Measurements from ENCODE around the gene PTPN22. TPM values are rescaled to one million over a fixed set of nuclear protein-coding genes. Genes with fewer than 3 reads are reported as not detected.

The PTPN22 gene
- total RNA-seq, 6 donors from 2014 or later = 6.7 to 15.2 (median 9.9) TPM

DNA sequence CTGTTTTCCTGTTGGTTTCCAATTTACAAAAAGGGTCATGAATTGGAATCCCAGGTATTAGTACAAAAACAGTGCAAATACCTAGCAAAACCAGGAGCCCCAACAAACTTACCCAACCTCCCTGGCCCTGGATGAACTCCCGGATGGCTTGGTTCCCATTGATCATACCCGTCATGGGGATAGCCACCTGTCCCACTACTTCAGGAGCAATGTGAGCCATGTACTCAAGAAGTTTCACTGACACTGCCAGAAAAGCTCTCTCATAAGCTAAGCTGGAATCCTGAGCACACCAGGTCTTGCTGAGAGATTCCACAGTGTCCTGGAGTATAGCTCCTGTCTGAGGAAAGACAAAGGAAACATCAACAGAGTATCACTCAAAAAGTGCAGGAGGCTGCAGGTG lies 10.1 kb upstream of the PTPN22 start:
- Histone ChIP-seq H3K4me1 (peaks cover 0 to 2% (median 0%) of the 10 kb centered on the region in 4 donors), H3K27me3 (no peaks in the 10 kb centered on the region), H3K36me3 (no peaks in the 10 kb centered on the region), H3K9me3 (no peaks in the 10 kb centered on the region), H3K4me3 (no peak overlapping the region), H3K27ac (no peak overlapping the region)
- ATAC-seq (ENCODE audit: low FRiP score in 2 of 2) = no peak
- no peak for DNase-seq
- TF ChIP-seq POLR2AphosphoS5 (IDR thresholded peaks at IDR 0.05) (no peak), POLR2A (IDR thresholded peaks at IDR 0.05) (no peak), EP300 (IDR thresholded peaks at IDR 0.05) (no peak)
- TF ChIP-seq, protein P1, sequence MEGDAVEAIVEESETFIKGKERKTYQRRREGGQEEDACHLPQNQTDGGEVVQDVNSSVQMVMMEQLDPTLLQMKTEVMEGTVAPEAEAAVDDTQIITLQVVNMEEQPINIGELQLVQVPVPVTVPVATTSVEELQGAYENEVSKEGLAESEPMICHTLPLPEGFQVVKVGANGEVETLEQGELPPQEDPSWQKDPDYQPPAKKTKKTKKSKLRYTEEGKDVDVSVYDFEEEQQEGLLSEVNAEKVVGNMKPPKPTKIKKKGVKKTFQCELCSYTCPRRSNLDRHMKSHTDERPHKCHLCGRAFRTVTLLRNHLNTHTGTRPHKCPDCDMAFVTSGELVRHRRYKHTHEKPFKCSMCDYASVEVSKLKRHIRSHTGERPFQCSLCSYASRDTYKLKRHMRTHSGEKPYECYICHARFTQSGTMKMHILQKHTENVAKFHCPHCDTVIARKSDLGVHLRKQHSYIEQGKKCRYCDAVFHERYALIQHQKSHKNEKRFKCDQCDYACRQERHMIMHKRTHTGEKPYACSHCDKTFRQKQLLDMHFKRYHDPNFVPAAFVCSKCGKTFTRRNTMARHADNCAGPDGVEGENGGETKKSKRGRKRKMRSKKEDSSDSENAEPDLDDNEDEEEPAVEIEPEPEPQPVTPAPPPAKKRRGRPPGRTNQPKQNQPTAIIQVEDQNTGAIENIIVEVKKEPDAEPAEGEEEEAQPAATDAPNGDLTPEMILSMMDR (IDR thresholded peaks at IDR 0.05) = no peak
- 79 to 89% methylated on average over 2 of the region's 2 CpGs for WGBS, 2 donors

DNA sequence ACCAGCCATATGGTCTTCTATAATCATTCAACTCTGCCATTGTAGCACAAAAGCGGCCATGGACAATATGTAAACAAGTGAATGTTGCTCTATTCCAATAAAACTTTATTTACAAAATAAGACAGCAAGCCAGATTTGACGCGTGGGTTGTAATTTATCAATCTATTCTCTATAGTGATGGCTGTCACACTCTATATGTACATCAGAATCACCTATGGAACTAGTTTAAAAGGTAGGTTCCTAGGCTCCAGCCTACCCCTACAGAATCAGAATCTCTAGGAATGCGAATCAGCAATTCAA lies 8.2 kb upstream of the PTPN22 start:
- Histone ChIP-seq H3K27ac (no peak overlapping the region), H3K36me3 (no peaks in the 10 kb centered on the region), H3K27me3 (no peaks in the 10 kb centered on the region), H3K4me3 (no peak overlapping the region), H3K4me1 (peaks cover 0 to 2% (median 0%) of the 10 kb centered on the region in 4 donors), H3K9me3 (no peaks in the 10 kb centered on the region)
- no peak for DNase-seq
- 92 to 96% methylated on average over 4 of the region's 4 CpGs for WGBS, 2 donors
- ATAC-seq (ENCODE audit: low FRiP score in 2 of 2) = no peak
- TF ChIP-seq POLR2AphosphoS5 (IDR thresholded peaks at IDR 0.05) (no peak), EP300 (IDR thresholded peaks at IDR 0.05) (no peak), POLR2A (IDR thresholded peaks at IDR 0.05) (no peak)
- TF ChIP-seq, protein P1 (IDR thresholded peaks at IDR 0.05) = no peak

DNA sequence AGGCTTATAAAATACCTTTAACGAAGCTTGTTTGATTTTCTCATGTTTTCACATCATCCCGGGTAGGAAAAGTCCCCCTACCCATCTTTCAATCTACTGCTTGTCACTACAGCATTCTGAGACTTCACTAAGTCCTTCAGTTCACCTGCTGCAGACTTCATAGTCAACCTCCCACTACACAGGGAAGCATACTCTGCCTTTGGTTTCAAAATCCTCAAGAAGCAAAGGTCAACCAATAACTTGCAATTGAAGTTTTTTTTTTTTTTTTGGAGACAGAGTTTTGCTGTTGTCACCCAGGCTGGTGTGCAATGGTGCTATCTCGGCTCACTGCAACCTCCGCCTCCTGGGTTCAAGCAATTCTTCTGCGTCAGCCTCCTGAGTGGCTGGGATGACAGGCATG lies 4.7 kb upstream of the PTPN22 start:
- WGBS, 2 donors = 90 to 93% methylated on average over 5 of the region's 5 CpGs
- no peak for ATAC-seq (ENCODE audit: low FRiP score in 2 of 2)
- H3K4me1 ChIP-seq = peaks cover 7 to 10% (median 9%) of the 10 kb centered on the region in 4 donors

DNA sequence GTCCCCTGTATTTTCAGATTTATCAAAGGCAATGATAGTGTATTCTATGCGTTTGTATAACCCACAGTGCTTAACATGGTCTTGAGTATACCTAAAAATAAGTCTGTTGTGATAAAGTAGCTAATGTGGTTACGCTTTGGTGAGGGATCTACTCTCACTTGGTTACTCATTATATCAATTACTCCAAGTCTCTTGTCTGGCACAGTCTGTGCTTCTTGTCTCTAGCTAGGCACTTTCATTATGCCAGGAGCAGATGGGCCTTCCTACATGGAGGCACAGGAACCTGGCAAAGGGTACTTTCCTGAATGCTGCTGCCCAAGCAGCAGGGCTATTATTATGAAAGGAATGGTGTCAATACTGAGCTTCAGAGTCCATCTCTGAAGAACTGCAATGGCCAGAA lies 4.2 kb upstream of the PTPN22 start:
- no peaks in the 10 kb centered on the region for H3K9me3 ChIP-seq
- DNase-seq = no peak
- TF ChIP-seq EP300 (IDR thresholded peaks at IDR 0.05) (no peak), POLR2AphosphoS5 (IDR thresholded peaks at IDR 0.05) (no peak), POLR2A (IDR thresholded peaks at IDR 0.05) (no peak)
- TF ChIP-seq, protein P1 (IDR thresholded peaks at IDR 0.05) = no peak
- no peaks in the 10 kb centered on the region for H3K36me3 ChIP-seq
- no peak overlapping the region for H3K27ac ChIP-seq
- H3K27me3 ChIP-seq = no peaks in the 10 kb centered on the region
- peaks cover 7 to 9% (median 8%) of the 10 kb centered on the region in 4 donors for H3K4me1 ChIP-seq
- no peak overlapping the region for H3K4me3 ChIP-seq
- ATAC-seq (ENCODE audit: low FRiP score in 2 of 2) = no peak
- 89 to 94% methylated on average over 2 of the region's 2 CpGs for WGBS, 2 donors

More for the DNA sequence above, 4.7 kb upstream of the PTPN22 start:
- TF ChIP-seq POLR2A (IDR thresholded peaks at IDR 0.05) (no peak), POLR2AphosphoS5 (IDR thresholded peaks at IDR 0.05) (no peak), EP300 (IDR thresholded peaks at IDR 0.05) (no peak)
- TF ChIP-seq, protein P1 (IDR thresholded peaks at IDR 0.05) = no peak
- no peaks in the 10 kb centered on the region for H3K9me3 ChIP-seq
- no peak overlapping the region for H3K27ac ChIP-seq
- H3K4me3 ChIP-seq = no peak overlapping the region
- no peaks in the 10 kb centered on the region for H3K36me3 ChIP-seq
- no peaks in the 10 kb centered on the region for H3K27me3 ChIP-seq
- no peak for DNase-seq

DNA sequence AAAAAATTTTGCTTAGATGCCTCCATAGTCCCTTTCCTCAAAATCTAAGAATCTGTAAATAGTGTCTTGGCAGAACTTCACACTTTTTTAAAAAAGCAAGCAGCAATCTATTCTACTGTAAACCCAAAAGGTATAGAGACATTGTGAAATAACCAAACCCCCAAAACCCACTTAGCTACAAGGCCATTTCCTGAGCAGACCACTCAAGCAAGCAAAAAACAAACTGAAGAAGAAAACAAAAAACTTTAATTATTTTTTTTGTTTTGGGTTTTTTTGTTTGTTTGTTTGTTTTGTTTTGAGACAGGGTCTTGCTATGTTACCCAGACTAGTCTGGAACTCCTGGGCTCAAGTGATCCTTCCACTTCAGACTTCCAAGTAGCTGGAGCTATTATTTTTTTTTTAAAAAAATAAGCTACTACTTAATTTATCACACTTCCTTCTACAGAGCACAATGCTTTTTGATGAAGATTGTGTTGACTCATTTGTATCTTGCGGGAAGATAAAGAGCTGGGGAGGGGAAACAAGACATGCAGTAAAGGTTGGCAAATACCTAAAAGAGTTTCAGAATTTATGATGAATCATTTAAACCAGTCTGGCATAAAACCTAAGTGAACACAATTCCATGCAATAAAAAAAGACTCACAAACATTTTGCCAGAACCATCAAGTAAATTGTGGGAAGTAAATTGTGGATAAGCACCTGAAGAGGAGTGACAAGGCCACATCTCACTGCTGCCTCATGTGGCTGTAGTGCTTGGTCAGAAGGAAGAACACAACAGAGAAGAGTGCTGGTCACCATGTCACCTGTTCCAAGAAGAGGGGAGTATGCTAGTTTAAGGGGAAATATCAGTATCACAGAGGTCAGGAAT lies 2.7 kb upstream of the PTPN22 start:
- peak overlapping the region in 1 of 4 donors; percentile 85 for H3K27ac ChIP-seq
- TF ChIP-seq EP300 (IDR thresholded peaks at IDR 0.05) (no peak), POLR2AphosphoS5 (IDR thresholded peaks at IDR 0.05) (no peak), POLR2A (IDR thresholded peaks at IDR 0.05) (no peak)
- TF ChIP-seq, protein P1 (IDR thresholded peaks at IDR 0.05) = no peak
- 55 to 74% methylated on average over 1 of the region's 1 CpG for WGBS, 2 donors
- H3K36me3 ChIP-seq = no peaks in the 10 kb centered on the region
- H3K4me1 ChIP-seq = peaks cover 7 to 9% (median 8%) of the 10 kb centered on the region in 4 donors
- H3K4me3 ChIP-seq = no peak overlapping the region
- DNase-seq (no peak), ATAC-seq (ENCODE audit: low FRiP score in 2 of 2) (no peak)
- H3K9me3 ChIP-seq = no peaks in the 10 kb centered on the region
- no peaks in the 10 kb centered on the region for H3K27me3 ChIP-seq
